OCI-LY3 (cell line): Measurements from ENCODE around the gene DNAH11.
"Not testable (repeated sequence)": the region's sequence is repeated elsewhere in the genome, so short reads cannot be mapped to it uniquely, and the experiment has no call there.

Source experiments
- H2AFZ ChIP-seq: fragments of 200-600, 300-600 bp; shearing (Covaris generic); 2 replicates; pipeline ENCODE4 v1.6.0; 2014; ENCODE audit warnings: antibody characterized with exemption, low read depth, low read length
- H3K27ac ChIP-seq: fragments of 200-600, 300-600 bp; sonication (generic); 2 replicates; pipeline ENCODE4 v1.5.1; 2014; ENCODE audit warnings: mild to moderate bottlenecking, low read length, moderate library complexity, mixed read lengths
- H3K27me3 ChIP-seq: fragments of 200-600, 300-600 bp; sonication (generic); 2 replicates; pipeline ENCODE4 v1.6.1; 2014; ENCODE audit warnings: low read depth, low read length, mixed read lengths
- H3K36me3 ChIP-seq: fragments of 200-600, 300-600 bp; sonication (generic); replicated peaks from 2 replicates; pipeline ENCODE3; 2014; ENCODE audit warnings: low read depth, low read length, mixed read lengths
- H3K4me1 ChIP-seq: fragments of 300-600, 200-600 bp; sonication (generic); 2 replicates; pipeline ENCODE4 v1.6.1; 2014; ENCODE audit warnings: low read length, mixed read lengths
- H3K4me2 ChIP-seq: fragments of 200-600, 300-600 bp; sonication (generic); 2 replicates; pipeline ENCODE4 v1.6.1; 2014; ENCODE audit warnings: low read length, mixed read lengths
- H3K4me3 ChIP-seq: fragments of 300-600, 200-600 bp; sonication (generic); 2 replicates; pipeline ENCODE4 v1.5.1; 2014; ENCODE audit warnings: antibody characterized with exemption, mild to moderate bottlenecking, low read length, moderate library complexity
- H3K79me2 ChIP-seq: fragments of 300-600, 200-600 bp; shearing (Covaris generic); 2 replicates; pipeline ENCODE4 v1.6.1; 2014; ENCODE audit warnings: mild to moderate bottlenecking, low read length, mixed read lengths
- H3K9ac ChIP-seq: fragments of 300-600, 200-600 bp; shearing (Covaris generic); 2 replicates; pipeline ENCODE4 v1.6.0; 2014; ENCODE audit warnings: mild to moderate bottlenecking, low read length, moderate library complexity
- H3K9me3 ChIP-seq: fragments of 200-600, 300-600 bp; shearing (Covaris generic); 2 replicates; pipeline ENCODE4 v1.6.1; 2014; ENCODE audit warnings: low read length, mixed read lengths; ENCODE audit not compliant: insufficient read depth
- H4K20me1 ChIP-seq: fragments of 200-600, 300-600 bp; sonication (generic); 2 replicates; pipeline ENCODE4 v1.6.1; 2016; ENCODE audit warnings: low read length, mixed read lengths; ENCODE audit not compliant: insufficient read depth
- CTCF ChIP-seq: fragments of 200-600, 300-600 bp; sonication (generic); IDR thresholded peaks from 2 replicates; pipeline ENCODE4 v1.5.1; 2014; ENCODE audit warnings: antibody characterized with exemption, low read length, low read depth
- EZH2phosphoT487 ChIP-seq: fragments of 200-600 bp; shearing (Covaris generic); IDR thresholded peaks from 2 replicates; pipeline ENCODE4 v1.6.1; 2018; ENCODE audit warnings: antibody characterized with exemption, mixed run types, low read depth

Gene DNAH11

GRCh38 chr7:21670496-21670895 lies 127.7 kb downstream of the DNAH11 start:
- Histone ChIP-seq H3K9ac (no peak overlapping the region), H4K20me1 (no peaks in the 10 kb centered on the region)

GRCh38 chr7:21671859-21672258 lies 129.0 kb downstream of the DNAH11 start:
- no peaks in the 10 kb centered on the region for H3K27me3 ChIP-seq
- H3K79me2 ChIP-seq: no peaks in the 10 kb centered on the region
- peaks cover 40% of the 10 kb centered on the region for H3K4me1 ChIP-seq
- H3K4me2 ChIP-seq: peak overlapping the region; percentile 50
- no peaks in the 10 kb centered on the region for H4K20me1 ChIP-seq
- H3K9me3 ChIP-seq: no peaks in the 10 kb centered on the region
- H3K36me3 ChIP-seq: no peaks in the 10 kb centered on the region
- no peak overlapping the region for H2AFZ ChIP-seq
- H3K9ac ChIP-seq: no peak overlapping the region
- TF ChIP-seq CTCF (no peak), EZH2phosphoT487 (no peak)
- H3K4me3 ChIP-seq: peak overlapping the region; percentile 27
- peak overlapping the region; percentile 51 for H3K27ac ChIP-seq

More at GRCh38 chr7:21670496-21670895, 127.7 kb downstream of the DNAH11 start:
- Histone ChIP-seq H2AFZ (no peak overlapping the region), H3K4me1 (peaks cover 36% of the 10 kb centered on the region), H3K27me3 (no peaks in the 10 kb centered on the region), H3K4me3 (no peak overlapping the region), H3K9me3 (no peaks in the 10 kb centered on the region), H3K4me2 (no peak overlapping the region), H3K79me2 (no peaks in the 10 kb centered on the region), H3K27ac (no peak overlapping the region), H3K36me3 (no peaks in the 10 kb centered on the region)
- no peak for TF ChIP-seq EZH2phosphoT487

- H3K4me2 ChIP-seq: no peak overlapping the region
- no peak overlapping the region for H3K27ac ChIP-seq
- TF ChIP-seq EZH2phosphoT487: no peak
- TF ChIP-seq CTCF: no peak
- H4K20me1 ChIP-seq: no peaks in the 10 kb centered on the region
- no peaks in the 10 kb centered on the region for H3K36me3 ChIP-seq
- no peaks in the 10 kb centered on the region for H3K27me3 ChIP-seq
- no peak overlapping the region for H3K4me3 ChIP-seq
- H3K79me2 ChIP-seq: no peaks in the 10 kb centered on the region
- peaks cover 40% of the 10 kb centered on the region for H3K4me1 ChIP-seq
- no peaks in the 10 kb centered on the region for H3K9me3 ChIP-seq
- no peak overlapping the region for H3K9ac ChIP-seq
- H2AFZ ChIP-seq: no peak overlapping the region
Observed at GRCh38 chr7:21675255-21675654, 132.4 kb downstream of the DNAH11 start.

GRCh38 chr7:21690705-21691104 lies 147.9 kb downstream of the DNAH11 start:
- H3K27ac ChIP-seq: no peak overlapping the region
- H3K4me3 ChIP-seq: no peak overlapping the region
- H3K36me3 ChIP-seq: no peaks in the 10 kb centered on the region
- H3K4me1 ChIP-seq: no peaks in the 10 kb centered on the region
- H3K79me2 ChIP-seq: no peaks in the 10 kb centered on the region
- H3K4me2 ChIP-seq: no peak overlapping the region
- H3K9ac ChIP-seq: no peak overlapping the region
- no peak overlapping the region for H2AFZ ChIP-seq
- H4K20me1 ChIP-seq: no peaks in the 10 kb centered on the region
- H3K27me3 ChIP-seq: no peaks in the 10 kb centered on the region
- TF ChIP-seq CTCF (peak; percentile 20; the same call in 1 of the 2 replicates), EZH2phosphoT487 (no peak)
- no peaks in the 10 kb centered on the region for H3K9me3 ChIP-seq

GRCh38 chr7:21691146-21691545 lies 148.3 kb downstream of the DNAH11 start:
- not testable (repeated sequence) for H3K9ac ChIP-seq, H3K4me2 ChIP-seq, H2AFZ ChIP-seq, H3K27me3 ChIP-seq, H3K4me3 ChIP-seq, H4K20me1 ChIP-seq, H3K79me2 ChIP-seq, H3K4me1 ChIP-seq, H3K27ac ChIP-seq, H3K9me3 ChIP-seq, H3K36me3 ChIP-seq

- not testable (repeated sequence) for H3K4me3 ChIP-seq, H3K79me2 ChIP-seq, H3K27ac ChIP-seq, H3K4me1 ChIP-seq, H4K20me1 ChIP-seq, H3K9ac ChIP-seq, H3K9me3 ChIP-seq, H3K36me3 ChIP-seq, H2AFZ ChIP-seq, H3K27me3 ChIP-seq, H3K4me2 ChIP-seq
Observed at GRCh38 chr7:21700587-21700986, 157.7 kb downstream of the DNAH11 start.
